Measurements from ENCODE around the gene OR51E2.

OR51E2 gene

GRCh38 chr11:4644233-4644632 is 53.4 kb downstream of the OR51E2 start:
- H3K9me2 ChIP-seq (replicated peaks; ENCODE audit: low read depth, low read length), result no peaks in the 10 kb centered on the region
- H3F3A ChIP-seq (ENCODE audit: low read depth), result no peaks in the 10 kb centered on the region
- TF ChIP-seq EZH2phosphoT487 (IDR thresholded peaks at IDR 0.05; ENCODE audit: borderline replicate concordance) (no peak), CTCF (conservative IDR thresholded peaks at IDR 0.05; ENCODE audit: low read length) (no peak)
- H3K4me1 ChIP-seq (ENCODE audit: insufficient read depth, low read length, poor library complexity, severe bottlenecking), result no peaks in the 10 kb centered on the region
- H3K9me3 ChIP-seq (ENCODE audit: insufficient read depth, low read depth, low read length), result no peaks in the 10 kb centered on the region
- H3K27me3 ChIP-seq (ENCODE audit: insufficient read depth, low read length, poor library complexity, severe bottlenecking), result no peaks in the 10 kb centered on the region
- no peaks in the 10 kb centered on the region for H3K36me3 ChIP-seq (ENCODE audit: insufficient read depth, low read length)
- H3K4me3 ChIP-seq (ENCODE audit: low read length, poor library complexity, severe bottlenecking), result no peak overlapping the region
- no peaks in the 10 kb centered on the region for H4K20me1 ChIP-seq (ENCODE audit: insufficient read depth, low read length, poor library complexity, severe bottlenecking)
- H3K4me2 ChIP-seq (ENCODE audit: low read depth, low read length, poor library complexity, severe bottlenecking), result no peak overlapping the region
- no peak overlapping the region for H2AFZ ChIP-seq (ENCODE audit: low read length)
- H3K79me2 ChIP-seq (ENCODE audit: insufficient read depth, low read length), result no peaks in the 10 kb centered on the region
- no peak overlapping the region for H3K9ac ChIP-seq (ENCODE audit: low read depth, low read length, poor library complexity, severe bottlenecking)

- Histone ChIP-seq H3F3A (ENCODE audit: low read depth) (no peaks in the 10 kb centered on the region), H3K27me3 (ENCODE audit: insufficient read depth, low read length, poor library complexity, severe bottlenecking) (no peaks in the 10 kb centered on the region), H3K4me3 (ENCODE audit: low read length, poor library complexity, severe bottlenecking) (no peak within 1 kb of the TSS), H3K4me1 (ENCODE audit: insufficient read depth, low read length, poor library complexity, severe bottlenecking) (no peaks in the 10 kb centered on the region), H3K79me2 (ENCODE audit: insufficient read depth, low read length) (no peaks in the 10 kb centered on the region), H3K36me3 (ENCODE audit: insufficient read depth, low read length) (no peaks in the 10 kb centered on the region), H3K4me2 (ENCODE audit: low read depth, low read length, poor library complexity, severe bottlenecking) (no peak within 1 kb of the TSS), H2AFZ (ENCODE audit: low read length) (no peak within 1 kb of the TSS), H3K9me2 (replicated peaks; ENCODE audit: low read depth, low read length) (no peaks in the 10 kb centered on the region), H3K9ac (ENCODE audit: low read depth, low read length, poor library complexity, severe bottlenecking) (no peak within 1 kb of the TSS), H3K9me3 (ENCODE audit: insufficient read depth, low read depth, low read length) (no peaks in the 10 kb centered on the region), H4K20me1 (ENCODE audit: insufficient read depth, low read length, poor library complexity, severe bottlenecking) (no peaks in the 10 kb centered on the region)
- TF ChIP-seq CTCF (conservative IDR thresholded peaks at IDR 0.05; ENCODE audit: low read length), result no peak
- no peak for TF ChIP-seq EZH2phosphoT487 (IDR thresholded peaks at IDR 0.05; ENCODE audit: borderline replicate concordance)
These were observed 54.0 kb downstream of the OR51E2 start, which contains the start of gene OR51E1 for GRCh38 chr11:4643682-4644081. OR51E1 (plus strand) TSS chr11:4643982; CDS start chr11:4652527, 8,545 bp downstream.

- Histone ChIP-seq H3F3A (ENCODE audit: low read depth) (no peaks in the 10 kb centered on the region), H3K9me2 (replicated peaks; ENCODE audit: low read depth, low read length) (no peaks in the 10 kb centered on the region), H2AFZ (ENCODE audit: low read length) (no peak overlapping the region), H3K4me3 (ENCODE audit: low read length, poor library complexity, severe bottlenecking) (no peak overlapping the region), H3K9ac (ENCODE audit: low read depth, low read length, poor library complexity, severe bottlenecking) (no peak overlapping the region), H3K27me3 (ENCODE audit: insufficient read depth, low read length, poor library complexity, severe bottlenecking) (no peaks in the 10 kb centered on the region), H3K4me1 (ENCODE audit: insufficient read depth, low read length, poor library complexity, severe bottlenecking) (no peaks in the 10 kb centered on the region), H4K20me1 (ENCODE audit: insufficient read depth, low read length, poor library complexity, severe bottlenecking) (no peaks in the 10 kb centered on the region), H3K4me2 (ENCODE audit: low read depth, low read length, poor library complexity, severe bottlenecking) (no peak overlapping the region), H3K9me3 (ENCODE audit: insufficient read depth, low read depth, low read length) (no peaks in the 10 kb centered on the region), H3K36me3 (ENCODE audit: insufficient read depth, low read length) (no peaks in the 10 kb centered on the region), H3K79me2 (ENCODE audit: insufficient read depth, low read length) (no peaks in the 10 kb centered on the region)
- TF ChIP-seq EZH2phosphoT487 (IDR thresholded peaks at IDR 0.05; ENCODE audit: borderline replicate concordance) (no peak), CTCF (conservative IDR thresholded peaks at IDR 0.05; ENCODE audit: low read length) (no peak)
These were observed 54.6 kb downstream of the OR51E2 start for GRCh38 chr11:4643076-4643475.

All from Loucy (cell line).